Measurements from ENCODE around the gene MDGA2. TPM values are rescaled to one million over a fixed set of nuclear protein-coding genes. Genes with fewer than 3 reads are reported as not detected.

The MDGA2 gene
- total and polyA plus RNA-seq, 9 of the 15 experiments (the other 6 are each of a cell fraction or from before 2014, with no cell fraction given), result 0.01 to 0.18 (median 0.03) TPM; not detected in 5

GRCh38 chr14:47541662-47542061 is 133.7 kb downstream of the MDGA2 start (continued):
- TF ChIP-seq HNRNPLL (IDR thresholded peaks at IDR 0.05; ENCODE audit: low read depth, low read length, poor library complexity, severe bottlenecking) (no peak), PKNOX1 (IDR thresholded peaks at IDR 0.05) (no peak), ERF (CRISPR knock-in tag; IDR thresholded peaks at IDR 0.05) (no peak)

GRCh38 chr14:47539031-47539461 is 136.4 kb downstream of the MDGA2 start:
- Histone ChIP-seq H3K4me1 (replicated peaks in 1 of 2; ENCODE audit: control insufficient read depth in 2 of 2, insufficient read depth in 2 of 2, low read length in 2 of 2) (no peaks in the 10 kb centered on the region), H3K79me2 (ENCODE audit: control insufficient read depth, insufficient read depth, low read length) (no peaks in the 10 kb centered on the region), H3K9me3 (replicated peaks; ENCODE audit: control insufficient read depth, insufficient read depth, low read depth, low read length) (no peaks in the 10 kb centered on the region), H3K27me3 (ENCODE audit: control insufficient read depth in 2 of 2, insufficient read depth in 2 of 2, low read length in 2 of 2) (no peaks in the 10 kb centered on the region), H3K4me3 (no peak overlapping the region), H3K4me2 (ENCODE audit: insufficient read depth, low read length) (no peak overlapping the region), H3K36me3 (ENCODE audit: control insufficient read depth, insufficient read depth, low read length) (no peaks in the 10 kb centered on the region), H3K9ac (ENCODE audit: insufficient read depth in 1 of 2, low read depth in 2 of 2, low read length in 2 of 2) (no peak overlapping the region), H4K20me1 (replicated peaks; ENCODE audit: control insufficient read depth, insufficient read depth, low read length) (no peaks in the 10 kb centered on the region), H3K27ac (ENCODE audit: extremely low read depth, low read depth, low read length) (no peak overlapping the region), H2AFZ (ENCODE audit: low read depth, low read length) (no peak overlapping the region), H3K9me1 (ENCODE audit: control insufficient read depth, insufficient read depth, low read length) (no peaks in the 10 kb centered on the region)
- TF ChIP-seq RFX5 (IDR thresholded peaks at IDR 0.05; ENCODE audit: low read depth, low read length) (no peak), RAD21 (CRISPR knock-in tag; conservative IDR thresholded peaks at IDR 0.05 in 1 of 2, IDR thresholded peaks at IDR 0.05 in 1 of 2) (0 out of 4 replicates have a peak, but pooled peaks of 1 of the 2 experiments have one; percentile 13), ATF7 (IDR thresholded peaks at IDR 0.05) (no peak)
- no TSS peak for BruUV-seq (replicated peaks)
- intact Hi-C loops (cut with micrococcal nuclease) (no loop called here), in situ Hi-C loops (cut with MboI) (no loop called here)
- FAIRE-seq (no peak), DNase-seq (ENCODE audit: extremely low read depth in 1 of 4, low spot score in 3 of 4) (no peak), ATAC-seq (no peak)
- POLR2A ChIA-PET, result no interaction called here
- WGBS (ENCODE audit: insufficient coverage, low coverage, missing lambda C conversion rate), result 0% methylated on average over 3 of the region's 3 CpGs
- CTCF ChIA-PET (ENCODE audit: low intra/inter-chr PET ratio), result no interaction called here

Data from K562 (cell line).